ENCODE data around the gene MCTP1.

Gene MCTP1

DNA sequence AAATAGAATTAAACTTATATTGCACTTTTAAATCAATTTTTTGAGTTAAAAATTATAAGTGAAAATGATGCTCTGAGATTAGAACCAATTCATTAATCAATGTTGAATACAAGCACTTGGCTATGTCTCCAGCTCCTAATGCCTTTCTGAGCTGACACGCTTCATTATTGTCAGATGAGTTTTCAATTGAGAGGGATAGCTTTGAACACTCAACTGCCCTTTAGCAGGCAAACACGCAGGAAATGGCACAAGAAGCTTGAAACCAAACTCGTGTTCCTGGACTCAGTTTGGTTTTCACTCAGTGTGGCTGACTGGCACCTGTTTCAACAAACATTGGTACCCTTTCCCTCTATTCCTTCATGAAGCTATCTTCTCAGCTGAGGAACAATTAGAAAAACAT lies 109.8 kb downstream of the MCTP1 start:
- peaks cover 0 to 3% of the 10 kb centered on the region in 2 donors for H3K9me3 ChIP-seq (ENCODE audit: control insufficient read depth in 1 of 2, low read length in 2 of 2)
- no peak overlapping the region for H3K4me3 ChIP-seq (ENCODE audit: low read depth in 1 of 2, low read length in 2 of 2)

DNA sequence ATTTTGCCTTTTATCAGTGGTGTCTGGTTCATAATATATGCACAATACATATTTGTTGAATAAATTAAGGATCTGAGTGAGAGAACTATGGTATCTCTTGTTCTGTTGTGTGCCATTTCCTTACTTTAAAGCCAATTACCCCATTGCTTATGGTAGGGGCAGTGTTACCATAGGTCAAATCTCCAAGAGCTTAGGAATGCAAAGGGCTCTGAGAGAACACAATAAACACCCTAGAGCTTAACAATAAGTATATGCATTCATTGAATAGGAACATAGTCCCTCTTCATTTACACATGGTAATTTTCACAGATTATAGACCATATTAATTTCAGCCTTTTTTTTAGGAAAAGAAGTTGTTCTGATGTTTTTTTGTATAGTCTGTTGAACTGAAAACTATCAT lies 112.2 kb downstream of the MCTP1 start:
- Histone ChIP-seq H3K9me3 (ENCODE audit: control insufficient read depth in 1 of 2, low read length in 2 of 2) (peaks cover 0 to 3% of the 10 kb centered on the region in 2 donors), H3K27me3 (ENCODE audit: low read depth, low read length) (no peaks in the 10 kb centered on the region), H3K4me1 (ENCODE audit: control insufficient read depth in 1 of 2, insufficient read depth in 2 of 2, low read length in 2 of 2) (no peaks in the 10 kb centered on the region), H3K36me3 (ENCODE audit: control insufficient read depth in 1 of 2, insufficient read depth in 2 of 2, low read length in 2 of 2) (no peaks in the 10 kb centered on the region), H3K4me3 (ENCODE audit: low read depth in 1 of 2, low read length in 2 of 2) (no peak overlapping the region), H3K27ac (ENCODE audit: low read length) (no peak overlapping the region)

More for the DNA sequence above, 109.8 kb downstream of the MCTP1 start:
- Histone ChIP-seq H3K27me3 (ENCODE audit: low read depth, low read length) (no peaks in the 10 kb centered on the region), H3K36me3 (ENCODE audit: control insufficient read depth in 1 of 2, insufficient read depth in 2 of 2, low read length in 2 of 2) (no peaks in the 10 kb centered on the region), H3K27ac (ENCODE audit: low read length) (no peak overlapping the region), H3K4me1 (ENCODE audit: control insufficient read depth in 1 of 2, insufficient read depth in 2 of 2, low read length in 2 of 2) (no peaks in the 10 kb centered on the region)

DNA sequence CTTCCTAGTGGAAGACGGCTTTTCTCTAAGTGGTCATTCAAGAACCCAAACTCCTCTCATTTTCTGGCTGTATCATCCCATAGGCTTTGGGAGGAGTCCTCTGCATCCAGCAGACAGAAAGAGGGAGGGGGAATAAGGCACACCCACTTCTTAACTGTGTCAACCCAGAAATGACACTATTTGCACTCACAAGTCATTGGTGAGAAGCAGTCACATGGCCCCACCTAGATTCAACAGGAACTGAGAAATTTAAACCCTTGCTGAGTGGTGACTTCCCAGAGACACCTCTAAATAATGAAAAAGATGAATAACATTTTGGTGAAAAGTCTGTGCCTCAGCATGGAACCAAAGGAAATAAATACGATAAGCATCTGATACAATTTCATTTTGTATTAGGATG lies 120.0 kb downstream of the MCTP1 start:
- no peak overlapping the region for H3K27ac ChIP-seq (ENCODE audit: low read length)
- H3K4me1 ChIP-seq (ENCODE audit: control insufficient read depth in 1 of 2, insufficient read depth in 2 of 2, low read length in 2 of 2), result no peaks in the 10 kb centered on the region
- no peaks in the 10 kb centered on the region for H3K27me3 ChIP-seq (ENCODE audit: low read depth, low read length)
- no peak overlapping the region for H3K4me3 ChIP-seq (ENCODE audit: low read depth in 1 of 2, low read length in 2 of 2)
- no peaks in the 10 kb centered on the region for H3K9me3 ChIP-seq (ENCODE audit: control insufficient read depth in 1 of 2, low read length in 2 of 2)
- no peaks in the 10 kb centered on the region for H3K36me3 ChIP-seq (ENCODE audit: control insufficient read depth in 1 of 2, insufficient read depth in 2 of 2, low read length in 2 of 2)

DNA sequence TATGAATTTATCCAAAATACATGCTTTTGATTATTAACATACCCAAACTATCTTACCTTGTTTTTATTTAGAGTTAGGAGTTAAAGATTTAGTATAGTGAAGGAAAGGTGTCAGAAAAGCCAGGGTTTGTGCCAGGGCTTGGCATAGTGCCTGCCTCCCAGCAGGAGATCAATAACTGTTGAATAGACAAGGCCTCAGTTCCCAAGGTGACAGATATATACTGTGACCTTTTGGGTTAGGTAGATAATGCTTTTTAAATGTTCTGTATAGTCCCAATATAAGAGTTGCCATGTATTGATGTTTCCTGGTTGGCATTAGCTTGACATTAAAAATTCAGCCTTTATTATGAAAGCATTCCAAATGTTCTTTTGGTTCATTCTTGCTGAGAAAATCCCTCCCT lies 121.8 kb downstream of the MCTP1 start:
- no peaks in the 10 kb centered on the region for H3K27me3 ChIP-seq (ENCODE audit: low read depth, low read length)
- no peaks in the 10 kb centered on the region for H3K9me3 ChIP-seq (ENCODE audit: control insufficient read depth in 1 of 2, low read length in 2 of 2)
- H3K27ac ChIP-seq (ENCODE audit: low read length), result no peak overlapping the region
- no peak overlapping the region for H3K4me3 ChIP-seq (ENCODE audit: low read depth in 1 of 2, low read length in 2 of 2)
- no peaks in the 10 kb centered on the region for H3K4me1 ChIP-seq (ENCODE audit: control insufficient read depth in 1 of 2, insufficient read depth in 2 of 2, low read length in 2 of 2)
- no peaks in the 10 kb centered on the region for H3K36me3 ChIP-seq (ENCODE audit: control insufficient read depth in 1 of 2, insufficient read depth in 2 of 2, low read length in 2 of 2)

DNA sequence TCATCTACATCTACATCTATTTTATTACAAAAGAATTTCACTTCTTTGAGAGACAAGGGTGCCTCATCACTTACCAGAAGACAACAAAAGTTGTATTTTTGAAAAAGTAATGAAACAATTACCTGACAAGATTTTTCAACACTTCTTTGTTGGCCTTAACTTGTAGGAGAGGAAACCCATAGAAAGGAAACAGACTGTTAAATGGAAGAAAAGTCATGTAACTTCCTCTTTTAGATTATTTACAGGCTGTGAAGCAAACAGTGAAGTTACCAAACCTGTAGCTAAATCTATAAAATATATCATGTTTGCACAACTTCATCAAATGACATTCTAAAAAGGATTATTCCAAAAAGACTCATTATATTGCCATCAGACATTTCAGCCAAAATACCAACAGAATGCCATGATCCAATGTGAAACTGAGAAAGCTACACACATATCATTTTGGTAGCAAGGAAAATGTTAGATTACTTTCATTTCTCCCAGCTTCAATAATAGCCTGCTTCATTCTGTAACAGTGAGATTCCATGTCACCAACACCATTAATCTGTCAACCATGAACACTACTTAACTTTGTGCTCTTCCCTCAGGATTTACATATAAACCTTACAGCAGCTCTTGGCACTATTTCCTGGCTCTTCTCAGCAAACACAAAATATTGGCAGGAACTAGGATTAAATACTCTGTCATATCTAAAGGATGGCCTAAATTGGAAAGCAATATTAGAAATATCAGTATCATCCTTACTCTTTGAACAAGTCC lies 122.5 kb downstream of the MCTP1 start:
- Histone ChIP-seq H3K4me3 (ENCODE audit: low read depth in 1 of 2, low read length in 2 of 2) (no peak overlapping the region), H3K27me3 (ENCODE audit: low read depth, low read length) (no peaks in the 10 kb centered on the region), H3K27ac (ENCODE audit: low read length) (no peak overlapping the region), H3K4me1 (ENCODE audit: control insufficient read depth in 1 of 2, insufficient read depth in 2 of 2, low read length in 2 of 2) (no peaks in the 10 kb centered on the region), H3K9me3 (ENCODE audit: control insufficient read depth in 1 of 2, low read length in 2 of 2) (no peaks in the 10 kb centered on the region), H3K36me3 (ENCODE audit: control insufficient read depth in 1 of 2, insufficient read depth in 2 of 2, low read length in 2 of 2) (no peaks in the 10 kb centered on the region)

DNA sequence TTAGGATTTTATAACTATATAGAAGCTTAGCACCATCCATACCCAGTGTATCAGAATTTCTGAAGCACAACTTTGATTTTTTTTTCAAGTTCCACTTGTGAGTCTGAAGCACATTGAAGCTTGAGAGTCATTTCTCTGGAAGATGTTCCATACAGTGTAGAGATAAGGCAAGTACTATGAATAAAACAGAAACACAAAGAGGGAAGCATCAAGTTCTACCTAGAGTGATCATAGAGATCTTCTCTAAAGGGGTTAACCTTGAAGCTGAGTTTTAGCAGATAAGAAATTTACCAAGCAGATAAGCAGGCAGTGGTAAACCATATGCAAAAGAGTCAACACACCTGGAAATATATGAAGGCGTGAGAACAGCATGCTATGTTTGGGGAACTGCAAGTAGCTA lies 125.3 kb downstream of the MCTP1 start:
- H3K4me3 ChIP-seq (ENCODE audit: low read depth in 1 of 2, low read length in 2 of 2), result no peak overlapping the region

DNA sequence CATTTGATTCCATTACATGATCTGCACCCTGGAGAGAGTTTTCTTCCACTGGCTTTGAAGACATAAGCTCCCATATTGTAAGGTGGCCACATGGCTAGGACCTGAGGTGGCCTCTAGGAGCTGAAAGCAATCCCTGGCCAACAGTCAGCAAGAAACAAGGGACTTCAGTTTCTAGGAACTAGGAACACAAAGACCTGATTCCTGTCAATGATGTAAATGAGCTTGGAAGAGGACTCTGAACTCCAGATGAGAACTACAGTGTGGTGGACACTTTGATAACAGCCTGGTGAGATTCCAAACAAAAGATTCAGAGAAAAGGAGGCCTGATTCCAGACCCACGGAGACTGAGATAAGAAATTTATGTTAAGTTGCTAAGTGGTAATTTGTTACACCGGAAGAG lies 129.0 kb downstream of the MCTP1 start:
- Histone ChIP-seq H3K27me3 (ENCODE audit: low read depth, low read length) (no peaks in the 10 kb centered on the region), H3K4me3 (ENCODE audit: low read depth in 1 of 2, low read length in 2 of 2) (no peak overlapping the region), H3K9me3 (ENCODE audit: control insufficient read depth in 1 of 2, low read length in 2 of 2) (no peaks in the 10 kb centered on the region), H3K4me1 (ENCODE audit: control insufficient read depth in 1 of 2, insufficient read depth in 2 of 2, low read length in 2 of 2) (no peaks in the 10 kb centered on the region), H3K27ac (ENCODE audit: low read length) (no peak overlapping the region), H3K36me3 (ENCODE audit: control insufficient read depth in 1 of 2, insufficient read depth in 2 of 2, low read length in 2 of 2) (no peaks in the 10 kb centered on the region)

More for the DNA sequence above, 125.3 kb downstream of the MCTP1 start:
- no peak overlapping the region for H3K27ac ChIP-seq (ENCODE audit: low read length)
- no peaks in the 10 kb centered on the region for H3K36me3 ChIP-seq (ENCODE audit: control insufficient read depth in 1 of 2, insufficient read depth in 2 of 2, low read length in 2 of 2)
- H3K9me3 ChIP-seq (ENCODE audit: control insufficient read depth in 1 of 2, low read length in 2 of 2), result no peaks in the 10 kb centered on the region
- H3K4me1 ChIP-seq (ENCODE audit: control insufficient read depth in 1 of 2, insufficient read depth in 2 of 2, low read length in 2 of 2), result no peaks in the 10 kb centered on the region
- H3K27me3 ChIP-seq (ENCODE audit: low read depth, low read length), result no peaks in the 10 kb centered on the region

DNA sequence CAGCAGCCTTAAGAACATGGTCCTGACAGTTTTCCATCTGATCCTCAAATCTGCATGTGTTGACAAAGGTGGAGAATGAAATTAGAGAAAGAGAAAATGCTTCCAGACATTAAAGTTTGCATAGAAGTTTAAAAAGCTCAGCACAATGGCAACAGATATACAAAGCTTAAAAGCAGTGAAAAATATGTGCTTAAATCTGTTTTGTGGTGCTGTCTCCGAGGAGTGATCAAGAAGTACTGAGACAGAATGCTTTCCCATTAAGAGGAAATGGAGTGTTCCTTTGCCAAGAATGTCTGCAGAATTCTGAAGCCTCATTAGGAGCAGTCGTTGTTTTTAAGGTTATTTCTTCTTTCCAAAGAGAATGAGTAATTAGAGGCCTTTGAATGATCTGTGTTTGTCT lies 131.4 kb downstream of the MCTP1 start:
- H3K27me3 ChIP-seq (ENCODE audit: low read depth, low read length), result no peaks in the 10 kb centered on the region
- no peaks in the 10 kb centered on the region for H3K36me3 ChIP-seq (ENCODE audit: control insufficient read depth in 1 of 2, insufficient read depth in 2 of 2, low read length in 2 of 2)
- no peaks in the 10 kb centered on the region for H3K4me1 ChIP-seq (ENCODE audit: control insufficient read depth in 1 of 2, insufficient read depth in 2 of 2, low read length in 2 of 2)
- no peak overlapping the region for H3K27ac ChIP-seq (ENCODE audit: low read length)
- H3K4me3 ChIP-seq (ENCODE audit: low read depth in 1 of 2, low read length in 2 of 2), result no peak overlapping the region
- H3K9me3 ChIP-seq (ENCODE audit: control insufficient read depth in 1 of 2, low read length in 2 of 2), result no peaks in the 10 kb centered on the region

DNA sequence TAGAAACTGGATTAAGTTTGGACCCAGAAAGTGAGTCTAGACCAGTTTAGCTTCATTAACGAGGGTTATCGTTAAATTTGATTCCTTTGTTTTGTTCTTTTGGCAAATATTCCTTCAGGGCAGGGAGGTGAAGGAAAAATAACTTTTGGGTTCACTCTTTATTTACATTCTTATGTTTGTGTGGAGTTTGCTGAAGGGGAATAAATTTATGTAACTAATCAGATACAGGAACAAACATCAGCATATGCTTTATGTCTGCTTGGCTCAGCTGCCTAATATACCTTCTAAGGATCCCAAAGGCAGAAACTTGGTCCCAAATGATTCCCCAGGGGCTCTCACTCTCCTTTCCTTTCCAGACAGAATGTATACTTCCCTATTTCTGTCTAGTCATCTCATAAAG lies 132.4 kb downstream of the MCTP1 start:
- Histone ChIP-seq H3K36me3 (ENCODE audit: control insufficient read depth in 1 of 2, insufficient read depth in 2 of 2, low read length in 2 of 2) (no peaks in the 10 kb centered on the region), H3K4me3 (ENCODE audit: low read depth in 1 of 2, low read length in 2 of 2) (no peak overlapping the region), H3K27me3 (ENCODE audit: low read depth, low read length) (no peaks in the 10 kb centered on the region), H3K9me3 (ENCODE audit: control insufficient read depth in 1 of 2, low read length in 2 of 2) (peaks cover 0 to 3% of the 10 kb centered on the region in 2 donors), H3K27ac (ENCODE audit: low read length) (no peak overlapping the region), H3K4me1 (ENCODE audit: control insufficient read depth in 1 of 2, insufficient read depth in 2 of 2, low read length in 2 of 2) (no peaks in the 10 kb centered on the region)

DNA sequence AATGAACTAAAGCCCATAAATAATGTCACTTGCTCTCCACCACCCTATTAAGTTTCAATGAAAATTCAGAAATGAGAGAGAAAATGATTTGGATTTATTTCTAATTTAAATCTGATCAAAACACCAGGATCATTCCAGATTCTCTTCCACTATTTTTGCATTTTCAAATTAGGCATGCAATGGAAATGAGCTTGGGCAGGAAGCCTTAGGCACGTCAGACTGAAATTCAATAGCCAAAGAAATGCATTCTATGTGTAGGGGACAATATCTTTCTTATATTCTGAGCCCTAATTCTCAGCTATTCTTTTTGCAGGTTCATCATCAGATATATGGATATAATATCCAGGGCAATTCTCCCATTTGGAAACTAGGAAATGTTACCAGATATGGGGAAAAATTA lies 132.8 kb downstream of the MCTP1 start:
- Histone ChIP-seq H3K4me3 (ENCODE audit: low read depth in 1 of 2, low read length in 2 of 2) (no peak overlapping the region), H3K27me3 (ENCODE audit: low read depth, low read length) (no peaks in the 10 kb centered on the region), H3K4me1 (ENCODE audit: control insufficient read depth in 1 of 2, insufficient read depth in 2 of 2, low read length in 2 of 2) (no peaks in the 10 kb centered on the region), H3K36me3 (ENCODE audit: control insufficient read depth in 1 of 2, insufficient read depth in 2 of 2, low read length in 2 of 2) (no peaks in the 10 kb centered on the region), H3K9me3 (ENCODE audit: control insufficient read depth in 1 of 2, low read length in 2 of 2) (peaks cover 0 to 6% of the 10 kb centered on the region in 2 donors), H3K27ac (ENCODE audit: low read length) (no peak overlapping the region)

DNA sequence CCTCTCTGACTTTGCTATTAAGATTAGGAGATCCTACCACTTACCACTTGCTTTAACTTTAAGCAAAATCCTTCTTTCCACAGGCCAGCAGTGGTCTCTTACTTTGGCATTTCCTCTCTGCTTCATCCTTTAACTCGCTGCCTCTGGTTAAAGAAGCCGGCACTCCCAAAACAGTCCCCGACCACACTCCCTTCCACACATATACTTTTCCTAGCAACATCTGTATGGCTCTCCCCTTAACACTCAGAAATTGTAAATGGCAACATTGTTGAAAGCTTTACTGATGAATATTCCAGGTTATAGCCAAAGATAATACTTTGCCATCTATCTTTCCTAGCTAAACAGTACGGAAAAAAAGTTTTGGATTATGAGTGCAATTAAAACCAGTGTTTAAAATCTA lies 133.2 kb downstream of the MCTP1 start:
- H3K9me3 ChIP-seq (ENCODE audit: control insufficient read depth in 1 of 2, low read length in 2 of 2), result peaks cover 0 to 7% of the 10 kb centered on the region in 2 donors

DNA sequence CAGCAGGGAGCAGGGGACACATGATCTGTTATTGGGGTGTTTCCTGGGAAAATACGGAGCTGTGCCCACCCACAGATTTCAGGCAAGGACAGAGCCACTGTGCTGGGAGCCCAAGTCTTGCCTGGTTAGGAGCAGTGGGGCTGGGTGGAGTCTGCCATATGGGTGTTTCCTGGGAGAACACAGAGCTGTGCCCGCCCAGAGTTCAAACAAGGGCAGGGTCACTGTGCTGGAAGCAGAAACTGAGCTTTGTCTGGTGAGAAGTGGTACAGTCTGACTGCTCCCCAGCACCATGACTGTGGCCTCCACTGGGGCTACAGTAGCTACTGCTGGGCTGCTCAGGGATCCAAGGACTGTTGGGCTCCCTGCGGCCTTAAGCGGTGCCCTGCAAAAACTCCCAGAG lies 135.5 kb downstream of the MCTP1 start:
- no peaks in the 10 kb centered on the region for H3K27me3 ChIP-seq (ENCODE audit: low read depth, low read length)
- H3K9me3 ChIP-seq (ENCODE audit: control insufficient read depth in 1 of 2, low read length in 2 of 2), result peaks cover 0 to 9% of the 10 kb centered on the region in 2 donors
- no peak overlapping the region for H3K27ac ChIP-seq (ENCODE audit: low read length)
- no peaks in the 10 kb centered on the region for H3K36me3 ChIP-seq (ENCODE audit: control insufficient read depth in 1 of 2, insufficient read depth in 2 of 2, low read length in 2 of 2)
- no peaks in the 10 kb centered on the region for H3K4me1 ChIP-seq (ENCODE audit: control insufficient read depth in 1 of 2, insufficient read depth in 2 of 2, low read length in 2 of 2)
- H3K4me3 ChIP-seq (ENCODE audit: low read depth in 1 of 2, low read length in 2 of 2), result no peak overlapping the region

More for the DNA sequence above, 133.2 kb downstream of the MCTP1 start:
- no peak overlapping the region for H3K4me3 ChIP-seq (ENCODE audit: low read depth in 1 of 2, low read length in 2 of 2)
- no peaks in the 10 kb centered on the region for H3K27me3 ChIP-seq (ENCODE audit: low read depth, low read length)
- no peak overlapping the region for H3K27ac ChIP-seq (ENCODE audit: low read length)
- H3K4me1 ChIP-seq (ENCODE audit: control insufficient read depth in 1 of 2, insufficient read depth in 2 of 2, low read length in 2 of 2), result no peaks in the 10 kb centered on the region
- no peaks in the 10 kb centered on the region for H3K36me3 ChIP-seq (ENCODE audit: control insufficient read depth in 1 of 2, insufficient read depth in 2 of 2, low read length in 2 of 2)

Data from muscle layer of duodenum (tissue), 2 donors.